ENCODE data around the gene ADIPOR2.

Gene ADIPOR2

GRCh38 chr12:1688086-1688710, 2.7 kb upstream of the ADIPOR2 start:
- Histone ChIP-seq H3K36me3 (ENCODE audit: insufficient read depth, low read length) (no peaks in the 10 kb centered on the region), H3K4me1 (ENCODE audit: insufficient read depth, low read length) (peaks cover 30% of the 10 kb centered on the region), H3K27me3 (ENCODE audit: insufficient read depth, low read length, poor library complexity) (no peaks in the 10 kb centered on the region), H3K4me2 (ENCODE audit: insufficient read depth, low read length) (no peak overlapping the region), H3K79me2 (ENCODE audit: insufficient read depth, low read length) (peaks cover 27% of the 10 kb centered on the region), H3K27ac (ENCODE audit: low read length) (no peak overlapping the region), H3K9ac (ENCODE audit: low read depth, low read length) (no peak overlapping the region), H3K9me3 (ENCODE audit: insufficient read depth, low read length, severe bottlenecking) (no peaks in the 10 kb centered on the region), H4K20me1 (ENCODE audit: insufficient read depth, low read length) (peaks cover 5% of the 10 kb centered on the region), H3K4me3 (ENCODE audit: low read depth in 1 of 2, low read length in 2 of 2) (no peak overlapping the region), H2AFZ (ENCODE audit: low read depth, low read length) (no peak overlapping the region)
- TF ChIP-seq CTCF (IDR thresholded peaks at IDR 0.05; ENCODE audit: borderline replicate concordance, extremely low read depth, low read length, poor library complexity, severe bottlenecking): no peak
- TF ChIP-seq EZH2 (IDR thresholded peaks at IDR 0.05; ENCODE audit: borderline replicate concordance, low read depth, low read length, severe bottlenecking): no peak
- no peak for DNase-seq
- ATAC-seq (ENCODE audit: insufficient read depth, low read depth): no peak

- peaks cover 24% of the 10 kb centered on the region for H4K20me1 ChIP-seq (ENCODE audit: insufficient read depth, low read length)
- peaks cover 58% of the 10 kb centered on the region for H3K79me2 ChIP-seq (ENCODE audit: insufficient read depth, low read length)
- peak overlapping the region; percentile 76 for H3K9ac ChIP-seq (ENCODE audit: low read depth, low read length)
- peaks cover 3% of the 10 kb centered on the region; the same call in 1 of the 2 replicates for H3K36me3 ChIP-seq (ENCODE audit: insufficient read depth, low read length)
- H2AFZ ChIP-seq (ENCODE audit: low read depth, low read length): peak overlapping the region; percentile 83
- H3K4me2 ChIP-seq (ENCODE audit: insufficient read depth, low read length): peak overlapping the region; percentile 77
- H3K27ac ChIP-seq (ENCODE audit: low read length): peak overlapping the region; percentile 75
- no peak for TF ChIP-seq CTCF (IDR thresholded peaks at IDR 0.05; ENCODE audit: borderline replicate concordance, extremely low read depth, low read length, poor library complexity, severe bottlenecking)
- TF ChIP-seq EZH2 (IDR thresholded peaks at IDR 0.05; ENCODE audit: borderline replicate concordance, low read depth, low read length, severe bottlenecking): no peak
- DNase-seq (peak; percentile 46), ATAC-seq (ENCODE audit: insufficient read depth, low read depth) (peak; percentile 58)
- H3K4me1 ChIP-seq (ENCODE audit: insufficient read depth, low read length): peaks cover 45% of the 10 kb centered on the region
- no peaks in the 10 kb centered on the region for H3K27me3 ChIP-seq (ENCODE audit: insufficient read depth, low read length, poor library complexity)
- H3K9me3 ChIP-seq (ENCODE audit: insufficient read depth, low read length, severe bottlenecking): no peaks in the 10 kb centered on the region
- peak overlapping the region; percentile 41 to 76 for H3K4me3 ChIP-seq (ENCODE audit: low read depth in 1 of 2, low read length in 2 of 2)
Observed at GRCh38 chr12:1691123-1692007, 495 bp downstream of the ADIPOR2 start.

GRCh38 chr12:1692226-1692625, 1.4 kb downstream of the ADIPOR2 start:
- TF ChIP-seq EZH2 (IDR thresholded peaks at IDR 0.05; ENCODE audit: borderline replicate concordance, low read depth, low read length, severe bottlenecking) (no peak), CTCF (IDR thresholded peaks at IDR 0.05; ENCODE audit: borderline replicate concordance, extremely low read depth, low read length, poor library complexity, severe bottlenecking) (no peak)
- Histone ChIP-seq H3K4me2 (ENCODE audit: insufficient read depth, low read length) (peak overlapping the region; percentile 77), H3K27ac (ENCODE audit: low read length) (peak overlapping the region; percentile 1; the same call in 1 of the 2 replicates), H3K9ac (ENCODE audit: low read depth, low read length) (peak overlapping the region; percentile 76), H3K79me2 (ENCODE audit: insufficient read depth, low read length) (peaks cover 66% of the 10 kb centered on the region), H3K36me3 (ENCODE audit: insufficient read depth, low read length) (peaks cover 3% of the 10 kb centered on the region; the same call in 1 of the 2 replicates), H2AFZ (ENCODE audit: low read depth, low read length) (no peak overlapping the region), H3K4me3 (ENCODE audit: low read depth in 1 of 2, low read length in 2 of 2) (peak overlapping the region; percentile 41 to 76), H4K20me1 (ENCODE audit: insufficient read depth, low read length) (peaks cover 31% of the 10 kb centered on the region), H3K4me1 (ENCODE audit: insufficient read depth, low read length) (peaks cover 45% of the 10 kb centered on the region), H3K27me3 (ENCODE audit: insufficient read depth, low read length, poor library complexity) (no peaks in the 10 kb centered on the region), H3K9me3 (ENCODE audit: insufficient read depth, low read length, severe bottlenecking) (no peaks in the 10 kb centered on the region)
- ATAC-seq (ENCODE audit: insufficient read depth, low read depth): no peak
- DNase-seq: no peak

Data from DND-41 (cell line).